Ishikawa (cell line): ENCODE results near the gene GDNF.

Experiments used
- CEBPB ChIP-seq: IDR thresholded peaks from 2 replicates; pipeline ENCODE4 v1.6.1; 2012
- EGR1 ChIP-seq: IDR thresholded peaks from 2 replicates; pipeline ENCODE4 v1.6.1; 2012
- EP300 ChIP-seq: IDR thresholded peaks from 2 replicates; pipeline ENCODE4 v1.6.1; 2012; ENCODE audit warnings: borderline replicate concordance
- FOXM1 ChIP-seq: IDR thresholded peaks from 2 replicates; pipeline ENCODE4 v1.6.1; 2012; ENCODE audit warnings: low read depth, borderline replicate concordance
- MAX ChIP-seq: IDR thresholded peaks from 2 replicates; pipeline ENCODE4 v1.6.1; 2012
- NFIC ChIP-seq: IDR thresholded peaks from 2 replicates; pipeline ENCODE4 v1.6.1; 2012
- RAD21 ChIP-seq: IDR thresholded peaks from 2 replicates; pipeline ENCODE4 v1.6.1; 2012; ENCODE audit warnings: low read depth
- REST ChIP-seq: IDR thresholded peaks from 2 replicates; pipeline ENCODE4 v1.6.1; 2012; ENCODE audit warnings: low read depth, mild to moderate bottlenecking
- TAF1 ChIP-seq: IDR thresholded peaks from 2 replicates; pipeline ENCODE4 v1.6.1; 2012; ENCODE audit warnings: low read depth, mild to moderate bottlenecking
- TCF12 ChIP-seq: IDR thresholded peaks from 2 replicates; pipeline ENCODE4 v1.6.1; 2012; ENCODE audit warnings: low read depth
- TEAD4 ChIP-seq: IDR thresholded peaks from 2 replicates; pipeline ENCODE4 v1.6.1; 2012
- USF1 ChIP-seq: IDR thresholded peaks from 2 replicates; pipeline ENCODE4 v1.6.1; 2012
- YY1 ChIP-seq: IDR thresholded peaks from 2 replicates; pipeline ENCODE4 v1.6.1; 2012; ENCODE audit warnings: low read depth
- ZBTB7A ChIP-seq: IDR thresholded peaks from 2 replicates; pipeline ENCODE4 v1.6.1; 2012; ENCODE audit warnings: low read depth

Gene GDNF

DNA sequence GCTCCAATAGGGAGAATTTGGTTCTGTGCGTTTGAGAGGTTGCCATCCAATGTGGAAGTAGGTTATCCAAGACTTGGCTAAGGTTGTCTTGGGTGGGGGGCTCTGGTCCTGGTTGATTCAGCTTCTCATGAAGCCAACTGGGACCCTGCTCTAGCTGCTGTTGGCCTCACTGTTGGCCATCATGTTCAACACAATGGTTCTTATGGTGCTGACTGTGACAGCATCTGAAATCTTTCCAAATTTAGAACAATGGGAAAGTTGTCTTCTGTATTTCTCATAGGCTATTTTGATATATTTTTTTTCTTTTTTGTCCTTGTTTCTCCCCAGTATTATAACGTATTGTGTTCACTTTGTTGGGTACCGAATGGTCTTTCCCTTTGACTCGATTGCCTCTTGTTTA is 71.9 kb downstream of the GDNF start:
- TF ChIP-seq MAX (no peak), RAD21 (no peak), CEBPB (no peak), NFIC (no peak), REST (no peak), USF1 (no peak), ZBTB7A (no peak), FOXM1 (no peak), YY1 (no peak), TCF12 (no peak), EP300 (no peak), EGR1 (no peak), TAF1 (no peak)

DNA sequence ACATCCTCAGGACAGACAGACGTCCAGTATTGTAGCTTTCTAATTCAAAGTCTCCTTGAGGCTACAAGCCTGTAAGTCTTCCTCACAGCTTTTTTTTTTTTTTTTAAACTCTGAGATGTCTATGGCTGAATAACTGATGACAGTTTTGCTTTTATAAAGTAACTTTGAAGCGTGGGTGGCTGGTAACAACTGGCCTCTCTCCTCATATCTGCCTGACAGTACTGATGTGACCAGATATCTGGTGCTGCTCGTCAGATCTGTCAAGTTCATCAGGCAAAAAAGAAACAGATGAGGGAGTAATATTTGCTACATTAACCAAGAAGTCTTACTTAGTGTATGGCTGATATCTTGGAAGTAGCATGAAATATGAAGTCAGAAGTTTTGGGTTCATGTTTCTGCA is 72.6 kb downstream of the GDNF start:
- TF ChIP-seq TCF12 = no peak
- no peak for TF ChIP-seq TEAD4
- TF ChIP-seq EP300 = no peak
